SK-N-SH (cell line): ENCODE results near the gene SPTLC2. TPM values are rescaled to one million over a fixed set of nuclear protein-coding genes. Genes with fewer than 3 reads are reported as not detected.

Experiments
- CTCF ChIA-PET: fragments of 300-600, 350-600 bp; formaldehyde crosslinking; extraction: SDS; loops from one replicate; lab custom pipeline; 2021; lab: Yijun Ruan, JAX
- POLR2A ChIA-PET: fragments of 350-600 bp; sonication (Branson Sonifier 250); formaldehyde crosslinking; extraction: SDS; loops from one replicate; lab custom pipeline; 2020; ENCODE audit warnings: antibody characterized with exemption, inconsistent platforms; lab: Yijun Ruan, JAX
- DNase-seq: peaks from one replicate; pipeline ENCODE4 v3.0.0; 2012
- H2AFZ ChIP-seq: fragments of 200-600 bp; sonication (generic); 2 replicates; pipeline ENCODE4 v1.8.1; 2016; ENCODE audit warnings: antibody characterized with exemption, mild to moderate bottlenecking, low read depth
- H3F3A ChIP-seq: fragments of 200-600 bp; sonication (generic); replicated peaks from 2 replicates; pipeline ENCODE3; 2016; ENCODE audit warnings: antibody characterized with exemption, mild to moderate bottlenecking; ENCODE audit not compliant: insufficient read depth
- H3K27ac ChIP-seq, 2 experiments: fragments of 200-500 bp in 1 of 2; fragments of 200-600 bp in 1 of 2; sonication (Bioruptor generic) in 1 of 2; sonication (generic), shearing (Covaris generic) in 1 of 2; 2 replicates each; pipeline versions ENCODE4 v1.5.1 to v1.6.1; 2014 to 2016; ENCODE audit warnings: low read depth in 2 of 2, inconsistent platforms in 1 of 2, low read length in 1 of 2, mild to moderate bottlenecking in 1 of 2, mixed read lengths in 1 of 2
- H3K27me3 ChIP-seq: fragments of 200-600 bp; sonication (generic), shearing (Covaris generic); 2 replicates; pipeline ENCODE4 v1.6.1; 2016; ENCODE audit warnings: mixed run types; ENCODE audit not compliant: insufficient read depth
- H3K36me3 ChIP-seq, 2 experiments: fragments of 200-500 bp in 1 of 2; fragments of 200-600 bp in 1 of 2; sonication (Bioruptor generic) in 1 of 2; sonication (generic) in 1 of 2; replicated peaks in 1 of 2; 2 replicates each; pipeline versions ENCODE3 to v1.5.1; 2014 to 2016; ENCODE audit warnings: low read length in 1 of 2, mild to moderate bottlenecking in 1 of 2; ENCODE audit not compliant: insufficient read depth in 2 of 2, control insufficient read depth in 1 of 2
- H3K4me1 ChIP-seq, 2 experiments: fragments of 200-500 bp in 1 of 2; fragments of 200-600 bp in 1 of 2; sonication (Bioruptor generic) in 1 of 2; sonication (generic), shearing (Covaris generic) in 1 of 2; 2 replicates each; pipeline versions ENCODE4 v1.5.1 to v1.6.1; 2014 to 2016; ENCODE audit warnings: low read depth in 1 of 2, low read length in 1 of 2, mixed run types in 1 of 2; ENCODE audit not compliant: insufficient read depth in 2 of 2, control insufficient read depth in 1 of 2
- H3K4me2 ChIP-seq: fragments of 200-600 bp; sonication (generic), shearing (Covaris generic); 2 replicates; pipeline ENCODE4 v1.6.1; 2017; ENCODE audit warnings: mixed run types
- H3K4me3 ChIP-seq, 2 experiments: fragments of 200-500 bp in 1 of 2; fragments of 200-600 bp in 1 of 2; sonication (Bioruptor generic) in 1 of 2; sonication (generic), shearing (Covaris generic) in 1 of 2; 2 replicates each; pipeline versions ENCODE4 v1.5.1 to v1.8.1; 2014 to 2016; ENCODE audit warnings: low read depth in 2 of 2, inconsistent platforms in 1 of 2, low read length in 1 of 2, mild to moderate bottlenecking in 1 of 2, mixed read lengths in 1 of 2, moderate library complexity in 1 of 2
- H3K79me2 ChIP-seq: fragments of 200-600 bp; sonication (generic); 2 replicates; pipeline ENCODE4 v1.8.1; 2017; ENCODE audit warnings: mild to moderate bottlenecking; ENCODE audit not compliant: insufficient read depth
- H3K9ac ChIP-seq: fragments of 200-600 bp; sonication (generic); 2 replicates; pipeline ENCODE4 v1.6.1; 2017; ENCODE audit warnings: mixed run types
- H3K9me2 ChIP-seq: fragments of 200-600 bp; sonication (generic); 2 replicates; pipeline ENCODE4 v1.6.1; 2017; ENCODE audit warnings: mixed run types
- H3K9me3 ChIP-seq: fragments of 200-600 bp; sonication (generic); 2 replicates; pipeline ENCODE4 v1.6.1; 2017; ENCODE audit warnings: mixed run types, mild to moderate bottlenecking, moderate library complexity
- H4K20me1 ChIP-seq: fragments of 200-600 bp; sonication (generic); 2 replicates; pipeline ENCODE4 v1.6.1; 2017; ENCODE audit warnings: mild to moderate bottlenecking, mixed run types; ENCODE audit not compliant: insufficient read depth
- CHD2 ChIP-seq: fragments of 150-350 bp; IDR thresholded peaks from 2 replicates; pipeline ENCODE4 v1.6.1; 2018; ENCODE audit warnings: low read length; ENCODE audit not compliant: partially characterized antibody
- CTCF ChIP-seq: fragments of 200-600 bp; sonication (generic); IDR thresholded peaks from 2 replicates; pipeline ENCODE4 v1.6.1; 2017; ENCODE audit warnings: antibody characterized with exemption, mild to moderate bottlenecking, moderate library complexity
- EP300 ChIP-seq, 2 experiments: IDR thresholded peaks; 2 replicates each; pipeline versions ENCODE4 v1.4.0 to v1.6.1; 2012; ENCODE audit warnings: borderline replicate concordance in 1 of 2, low read depth in 1 of 2, low read length in 1 of 2
- EZH2phosphoT487 ChIP-seq: fragments of 200-600 bp; sonication (generic); IDR thresholded peaks from 2 replicates; pipeline ENCODE4 v1.6.1; 2017; ENCODE audit warnings: low read depth, mixed run types, mild to moderate bottlenecking, antibody characterized with exemption, moderate library complexity, borderline replicate concordance
- FOSL2 ChIP-seq: IDR thresholded peaks from 2 replicates; pipeline ENCODE4 v1.4.0; 2012; ENCODE audit warnings: low read depth, mild to moderate bottlenecking, moderate library complexity, borderline replicate concordance
- GATA2 ChIP-seq: sonication (generic); formaldehyde crosslinking; IDR thresholded peaks from 2 replicates; pipeline ENCODE4 v1.5.0; 2020; ENCODE audit warnings: mild to moderate bottlenecking, missing genetic modification reagents
- IRF3 ChIP-seq: fragments of 150-350 bp; IDR thresholded peaks from 2 replicates; pipeline ENCODE4 v1.6.1; 2016; ENCODE audit warnings: mild to moderate bottlenecking, low read depth, low read length
- MAX ChIP-seq: IDR thresholded peaks from 2 replicates; pipeline ENCODE4 v1.4.0; 2012; ENCODE audit warnings: low read depth
- MXI1 ChIP-seq: IDR thresholded peaks from 2 replicates; pipeline ENCODE4 v1.6.1; 2012; ENCODE audit warnings: mild to moderate bottlenecking, low read depth, low read length, improper control_type of control experiment
- NRF1 ChIP-seq: IDR thresholded peaks from 2 replicates; pipeline ENCODE4 v1.6.1; 2012; ENCODE audit warnings: low read depth, mild to moderate bottlenecking, low read length
- POLR2AphosphoS5 ChIP-seq: IDR thresholded peaks from 2 replicates; pipeline ENCODE4 v1.6.1; 2012; ENCODE audit warnings: low read depth, low read length
- RAD21 ChIP-seq: IDR thresholded peaks from 2 replicates; pipeline ENCODE4 v1.6.1; 2012; ENCODE audit warnings: mild to moderate bottlenecking, low read length
- RFX5 ChIP-seq: IDR thresholded peaks from 2 replicates; pipeline ENCODE4 v1.6.1; 2012; ENCODE audit warnings: mild to moderate bottlenecking, improper control_type of control experiment, low read length
- SIN3A ChIP-seq: IDR thresholded peaks from 2 replicates; pipeline ENCODE4 v1.6.1; 2012; ENCODE audit warnings: low read depth, mild to moderate bottlenecking, low read length, moderate library complexity, borderline replicate concordance
- ZBTB33 ChIP-seq: IDR thresholded peaks from 2 replicates; pipeline ENCODE4 v1.4.0; 2012; ENCODE audit warnings: low read depth, borderline replicate concordance
- WGBS: methylation state at CpG from one replicate; pipeline ENCODE4 v1.1.6; 2017; ENCODE audit warnings: low lambda C conversion rate; 5-methylcytosine and 5-hydroxymethylcytosine counted together
- polyA plus RNA-seq, 3 experiments: library from polyadenylated mRNA; depleted of rRNA; stranded (reverse); fragments of >200 nt; gene quantifications; 2 replicates each; pipeline ENCODE4 v1.2.3, GENCODE V29; 2012

SPTLC2 gene
- polyA plus RNA-seq, 1 of the 3 experiments (the other 2 are of a cell fraction), result 10.2 TPM

GRCh38 chr14:77623201-77623600, 6.8 kb upstream of the SPTLC2 start (continued):
- TF ChIP-seq IRF3, result no peak

- 14% methylated on average over 1 of the region's 1 CpG for WGBS
- no peaks in the 10 kb centered on the region for H3K9me3 ChIP-seq
- no peak for DNase-seq
- no peaks in the 10 kb centered on the region for H3F3A ChIP-seq
- no peaks in the 10 kb centered on the region for H4K20me1 ChIP-seq
- no peak overlapping the region for H3K4me3 ChIP-seq
- no peaks in the 10 kb centered on the region for H3K79me2 ChIP-seq
- POLR2A ChIA-PET, result no interaction called here
- H3K27ac ChIP-seq, result no peak overlapping the region; a peak in 1 of 4 replicates
- H3K9ac ChIP-seq, result no peak overlapping the region
- CTCF ChIA-PET, result no interaction called here
- H2AFZ ChIP-seq, result no peak overlapping the region
- H3K9me2 ChIP-seq, result no peaks in the 10 kb centered on the region
- no peak overlapping the region for H3K4me2 ChIP-seq
- H3K4me1 ChIP-seq, result peaks cover 0 to 3% of the 10 kb centered on the region in 2 experiments; a peak in 1 of 4 replicates
- TF ChIP-seq IRF3 (no peak), RFX5 (no peak), ZBTB33 (no peak), POLR2AphosphoS5 (no peak), SIN3A (no peak), FOSL2 (no peak), MAX (no peak), NRF1 (no peak), CHD2 (no peak), MXI1 (no peak), CTCF (no peak), EZH2phosphoT487 (no peak), EP300 (IDR thresholded peaks at IDR 0.05; ENCODE audit: borderline replicate concordance in 1 of 2, low read depth in 1 of 2, low read length in 1 of 2) (no peak), GATA2 (CRISPR knock-in tag) (no peak), RAD21 (no peak)
- no peaks in the 10 kb centered on the region for H3K36me3 ChIP-seq
- H3K27me3 ChIP-seq, result no peaks in the 10 kb centered on the region
These were observed 6.0 kb upstream of the SPTLC2 start for GRCh38 chr14:77622366-77622961.
